Activated CD8-positive, alpha-beta memory T cell treated with anti-CD3 and anti-CD28 coated beads, Interleukin-2, amount 10 ng/mL, durations not matched to agents 7 days and 5 days (primary cell): Measurements from ENCODE around the gene CAPZB. TPM values are rescaled to one million over a fixed set of nuclear protein-coding genes. Genes with fewer than 3 reads are reported as not detected.

Experiments used
- ATAC-seq: fragments of 150-1000 bp; cut with Tn5 transposase; one replicate; pipeline ENCODE4 v1.10.0; 2021; ENCODE audit warnings: moderate library complexity
- CTCF ChIA-PET: fragments of 350-600 bp; sonication (Branson Sonifier 250); formaldehyde crosslinking; loops from one replicate; lab custom pipeline; 2021; ENCODE audit warnings: antibody characterized with exemption; lab: Charles Lee
- DNase-seq: peaks from one replicate; pipeline ENCODE4 v3.0.0-alpha.2; 2020
- H3K27ac Mint-ChIP-seq: one replicate; pipeline ENCODE4 v1.8.0; 2021; ENCODE audit warnings: mild to moderate bottlenecking, mixed read lengths
- H3K27me3 Mint-ChIP-seq: one replicate; pipeline ENCODE4 v1.8.0; 2021; ENCODE audit warnings: mixed read lengths
- H3K36me3 Mint-ChIP-seq: one replicate; pipeline ENCODE4 v1.8.0; 2021; ENCODE audit warnings: mild to moderate bottlenecking, mixed read lengths
- H3K4me1 Mint-ChIP-seq: one replicate; pipeline ENCODE4 v1.8.0; 2021; ENCODE audit warnings: mixed read lengths
- H3K4me3 Mint-ChIP-seq: one replicate; pipeline ENCODE4 v1.8.0; 2021; ENCODE audit warnings: mild to moderate bottlenecking, moderate library complexity, mixed read lengths
- H3K9me3 Mint-ChIP-seq: one replicate; pipeline ENCODE4 v1.8.0; 2022; ENCODE audit warnings: low read depth, mixed read lengths
- total RNA-seq, 2 experiments: library from RNA; stranded (reverse); gene quantifications; one replicate each; pipeline ENCODE4 v1.2.3, GENCODE V29; 2021

Gene CAPZB
- total RNA-seq, 2 experiments from 2014 or later, result 411 to 427 TPM

GRCh38 chr1:19300211-19300610 lies 185.1 kb downstream of the CAPZB start:
- Mint-ChIP-seq H3K27me3 (no peaks in the 10 kb centered on the region), H3K9me3 (peaks cover 4% of the 10 kb centered on the region), H3K36me3 (peaks cover 18% of the 10 kb centered on the region), H3K27ac (no peak overlapping the region), H3K4me3 (no peak overlapping the region), H3K4me1 (no peaks in the 10 kb centered on the region)
- ATAC-seq (no peak), DNase-seq (no peak)
- CTCF ChIA-PET, result no interaction called here

- no peak overlapping the region for H3K4me3 Mint-ChIP-seq
- no peak for ATAC-seq
- H3K4me1 Mint-ChIP-seq, result no peaks in the 10 kb centered on the region
- H3K27ac Mint-ChIP-seq, result no peak overlapping the region
- no peak for DNase-seq
- peaks cover 3% of the 10 kb centered on the region for H3K27me3 Mint-ChIP-seq
- peaks cover 19% of the 10 kb centered on the region for H3K36me3 Mint-ChIP-seq
- CTCF ChIA-PET, result interaction anchor here (0.6 kb wide), 1 partner anchor 1411 kb away, joined by 3 read pairs; no protein-coding TSS in a partner anchor
- H3K9me3 Mint-ChIP-seq, result peaks cover 21% of the 10 kb centered on the region
Measured at GRCh38 chr1:19294638-19295037, 190.7 kb downstream of the CAPZB start.

- H3K4me3 Mint-ChIP-seq, result peak overlapping the region; percentile 46
- ATAC-seq, result no peak
- peaks cover 9% of the 10 kb centered on the region for H3K9me3 Mint-ChIP-seq
- H3K4me1 Mint-ChIP-seq, result peaks cover 7% of the 10 kb centered on the region
- no peak overlapping the region for H3K27ac Mint-ChIP-seq
- CTCF ChIA-PET, result no interaction called here
- peaks cover 11% of the 10 kb centered on the region for H3K36me3 Mint-ChIP-seq
- no peak for DNase-seq
- peaks cover 20% of the 10 kb centered on the region for H3K27me3 Mint-ChIP-seq
Measured at GRCh38 chr1:19289244-19289643, 196.1 kb downstream of the CAPZB start.

Other genes with a start within 250 kb of the CAPZB start
- gene EMC1, start 234.0 kb downstream of the CAPZB start, total RNA-seq, result 10 to 100 TPM; 31.5 to 49.0 TPM
- 10 to 100 TPM; 36.2 to 59.3 TPM for gene MRTO4, start 233.7 kb downstream of the CAPZB start, total RNA-seq
- gene AKR7A3, start 196.8 kb downstream of the CAPZB start, total RNA-seq, result under 1 TPM; 0.33 to 0.93 TPM
- gene AKR7A2, start 173.4 kb downstream of the CAPZB start, total RNA-seq, result 10 to 100 TPM; 47.4 to 48.0 TPM
- 1 to 10 TPM; 8.0 to 8.6 TPM for gene SLC66A1, start 173.2 kb downstream of the CAPZB start, total RNA-seq
- 10 to 100 TPM; 39.4 to 49.8 TPM for gene NBL1, start 158.8 kb upstream of the CAPZB start, total RNA-seq
- gene HTR6, start 179.3 kb upstream of the CAPZB start, total RNA-seq, result not detected